A172 (cell line): ENCODE measurements around the gene CACNA1H. TPM values are rescaled to one million over a fixed set of nuclear protein-coding genes. Genes with fewer than 3 reads are reported as not detected.
"Not testable (repeated sequence)": the region's sequence is repeated elsewhere in the genome, so short reads cannot be mapped to it uniquely, and the experiment has no call there.

ENCODE experiments used
- DNase-seq: peaks from one replicate; pipeline ENCODE4 v3.0.0-alpha.2; 2015; ENCODE audit warnings: low spot score
- total RNA-seq: library from RNA; depleted of rRNA; stranded (reverse); fragments of >200 nt; shearing (Covaris generic); gene quantifications from 2 replicates; pipeline ENCODE4 v1.2.3, GENCODE V29; 2014

CACNA1H gene
- total RNA-seq, 1 experiment from 2014 or later = 3.4 TPM

- not testable (repeated sequence) for DNase-seq
These were observed 37.9 kb downstream of the CACNA1H start for GRCh38 chr16:1190789-1191188.

GRCh38 chr16:1192384-1193073, 39.6 kb downstream of the CACNA1H start:
- DNase-seq = no peak

GRCh38 chr16:1193143-1193824, 40.4 kb downstream of the CACNA1H start:
- DNase-seq = no peak

GRCh38 chr16:1193825-1194581, 41.1 kb downstream of the CACNA1H start:
- no peak for DNase-seq

- DNase-seq = no peak
These were observed 41.9 kb downstream of the CACNA1H start for GRCh38 chr16:1194665-1195392.

GRCh38 chr16:1195393-1195666, 42.4 kb downstream of the CACNA1H start:
- no peak for DNase-seq

- DNase-seq = no peak
These were observed 43.6 kb downstream of the CACNA1H start for GRCh38 chr16:1196494-1196893.

- DNase-seq = no peak
These were observed 44.4 kb downstream of the CACNA1H start for GRCh38 chr16:1197237-1197866.

- DNase-seq = no peak
These were observed 45.3 kb downstream of the CACNA1H start for GRCh38 chr16:1198194-1198593.

GRCh38 chr16:1198671-1199346, 45.9 kb downstream of the CACNA1H start:
- not testable (repeated sequence) for DNase-seq

GRCh38 chr16:1199347-1200013, 46.6 kb downstream of the CACNA1H start:
- no peak for DNase-seq

GRCh38 chr16:1200014-1200627, 47.2 kb downstream of the CACNA1H start:
- no peak for DNase-seq

GRCh38 chr16:1201444-1201843, 48.5 kb downstream of the CACNA1H start:
- no peak for DNase-seq

GRCh38 chr16:1202274-1202673, 49.4 kb downstream of the CACNA1H start:
- DNase-seq = no peak

- no peak for DNase-seq
These were observed 52.0 kb downstream of the CACNA1H start for GRCh38 chr16:1204933-1205332.

- DNase-seq = no peak
These were observed 53.4 kb downstream of the CACNA1H start for GRCh38 chr16:1206326-1206725.

GRCh38 chr16:1206786-1207185, 53.9 kb downstream of the CACNA1H start:
- DNase-seq = no peak

GRCh38 chr16:1208239-1208830, 55.4 kb downstream of the CACNA1H start:
- DNase-seq = no peak

GRCh38 chr16:1209081-1209480, 56.2 kb downstream of the CACNA1H start:
- DNase-seq = no peak

- no peak for DNase-seq
These were observed 57.6 kb downstream of the CACNA1H start for GRCh38 chr16:1210461-1210860.
